Calu3 (cell line): ENCODE measurements around the gene ATP13A2. TPM values are rescaled to one million over a fixed set of nuclear protein-coding genes. Genes with fewer than 3 reads are reported as not detected.

ENCODE experiments used
- Bru-seq: library from RNA; stranded (reverse); fragments of 400-500 nt; gene quantifications from one replicate; lab custom pipeline; 2021; lab: Mats Ljungman, UMichigan
- BruChase-seq, 2 experiments: library from RNA; stranded (reverse); fragments of 400-500 nt; gene quantifications; one replicate each; lab custom pipeline; 2021; lab: Mats Ljungman, UMichigan
- BruUV-seq: library from RNA; stranded (reverse); fragments of 400-500 nt; replicated peaks from 2 replicates; lab custom pipeline; 2021; lab: Mats Ljungman, UMichigan
- CTCF ChIA-PET: fragments of 300-600 bp; sonication (Branson Sonifier 250); formaldehyde crosslinking; loops from one replicate; lab custom pipeline; 2022; ENCODE audit warnings: antibody characterized with exemption; lab: Charles Lee
- DNase-seq: peaks from one replicate; pipeline ENCODE4 v3.0.0; 2022
- H3K27ac Mint-ChIP-seq: one replicate; pipeline ENCODE4 v1.8.0; 2022; ENCODE audit warnings: mixed read lengths; ENCODE audit not compliant: unreplicated experiment
- H3K27me3 Mint-ChIP-seq: one replicate; pipeline ENCODE4 v1.8.0; 2022; ENCODE audit warnings: mixed read lengths; ENCODE audit not compliant: unreplicated experiment
- H3K36me3 Mint-ChIP-seq: one replicate; pipeline ENCODE4 v1.8.0; 2022; ENCODE audit warnings: mild to moderate bottlenecking, moderate library complexity, mixed read lengths; ENCODE audit not compliant: insufficient read depth, unreplicated experiment
- H3K4me1 Mint-ChIP-seq: one replicate; pipeline ENCODE4 v1.8.0; 2022; ENCODE audit warnings: mild to moderate bottlenecking, low read depth, mixed read lengths; ENCODE audit not compliant: unreplicated experiment
- H3K4me3 Mint-ChIP-seq: one replicate; pipeline ENCODE4 v1.8.0; 2022; ENCODE audit warnings: mild to moderate bottlenecking, low read depth, moderate library complexity, mixed read lengths; ENCODE audit not compliant: unreplicated experiment
- H3K9me3 Mint-ChIP-seq: one replicate; pipeline ENCODE4 v1.8.0; 2022; ENCODE audit warnings: low read depth, mixed read lengths; ENCODE audit not compliant: unreplicated experiment
- CTCF ChIP-seq: fragments of 200-600 bp; IDR thresholded peaks from one replicate; pipeline ENCODE4 v1.8.0; 2022; ENCODE audit warnings: antibody characterized with exemption; ENCODE audit not compliant: unreplicated experiment
- intact Hi-C: fragments of 100-400 bp; cut with micrococcal nuclease; formaldehyde crosslinking; loops from one replicate; pipeline ENCODE4 v1.10.0; 2022; ENCODE audit not compliant: unreplicated experiment
- long read RNA-seq: library from polyadenylated mRNA; stranded (forward); transcript quantifications from one replicate; pipeline ENCODE4 v2.0.0, GENCODE V29; 2022
- total RNA-seq: library from RNA; stranded (reverse); gene quantifications from 2 replicates; pipeline ENCODE4 v1.2.3, GENCODE V29; 2022

The ATP13A2 gene
- 33.4 and 37.6 TPM in 2 replicates for total RNA-seq
- Bru-seq, nascent RNA = percentile 40 among the genes with signal in this experiment
- BruChase-seq, experiment 1, labeled RNA remaining after a 6-hour chase = percentile 51 among the genes with signal in this experiment
- percentile 46 among the genes with signal in this experiment for BruChase-seq, experiment 2, labeled RNA remaining after a 2-hour chase
- long read RNA-seq, transcript ATP13A2-201 (29 exons, 3,840 nt) = minor isoform, 6 of 42 reads
- long read RNA-seq, transcript ATP13A2-203 (29 exons, 3,981 nt) = major isoform, 9 of 42 reads
- long read RNA-seq, partial matches to known transcripts = 15 of 42 reads
- long read RNA-seq, other reads (novel, unspliced or antisense) = 12 of 42 reads

- CTCF ChIA-PET = no interaction called here
- peaks cover 9% of the 10 kb centered on the region for H3K4me1 Mint-ChIP-seq
- TF ChIP-seq CTCF = no peak
- no peaks in the 10 kb centered on the region for H3K27me3 Mint-ChIP-seq
- BruUV-seq = no TSS peak
- H3K27ac Mint-ChIP-seq = no peak within 1 kb of the TSS
- peak; percentile 85 for DNase-seq
- no peaks in the 10 kb centered on the region for H3K9me3 Mint-ChIP-seq
- intact Hi-C loops = no loop called here
- H3K4me3 Mint-ChIP-seq = peak within 1 kb of the TSS; percentile 70
- H3K36me3 Mint-ChIP-seq = peaks cover 6% of the 10 kb centered on the region
These were observed at the start of gene ATP13A2 for GRCh38 chr1:17011439-17012307. Gene ATP13A2 (minus strand): TSS chr1:17011928. CDS start chr1:17011738, 190 bp downstream.

GRCh38 chr1:17061486-17061885, 49.8 kb upstream of the ATP13A2 start:
- BruUV-seq = no TSS peak
- Mint-ChIP-seq H3K4me3 (no peak overlapping the region), H3K27me3 (peaks cover 15% of the 10 kb centered on the region), H3K9me3 (peaks cover 2% of the 10 kb centered on the region), H3K4me1 (no peaks in the 10 kb centered on the region), H3K36me3 (no peaks in the 10 kb centered on the region), H3K27ac (no peak overlapping the region)
- TF ChIP-seq CTCF = no peak
- CTCF ChIA-PET = no interaction called here
- DNase-seq = no peak
- intact Hi-C loops = no loop called here

GRCh38 chr1:17060306-17060749, 48.6 kb upstream of the ATP13A2 start:
- Mint-ChIP-seq H3K9me3 (peaks cover 2% of the 10 kb centered on the region), H3K4me1 (no peaks in the 10 kb centered on the region), H3K27me3 (peaks cover 15% of the 10 kb centered on the region), H3K27ac (no peak overlapping the region), H3K36me3 (no peaks in the 10 kb centered on the region), H3K4me3 (no peak overlapping the region)
- no TSS peak for BruUV-seq
- CTCF ChIA-PET = no interaction called here
- DNase-seq = no peak
- TF ChIP-seq CTCF = no peak
- intact Hi-C loops = no loop called here

GRCh38 chr1:17059391-17060305, 47.9 kb upstream of the ATP13A2 start:
- H3K9me3 Mint-ChIP-seq = peaks cover 2% of the 10 kb centered on the region
- H3K4me3 Mint-ChIP-seq = no peak overlapping the region
- intact Hi-C loops = loop anchor here (2.0 to 5.0 kb wide), 2 partner anchors 347 to 428 kb away; no protein-coding TSS in a partner anchor
- TF ChIP-seq CTCF = peak; percentile 55
- H3K27ac Mint-ChIP-seq = no peak overlapping the region
- H3K4me1 Mint-ChIP-seq = no peaks in the 10 kb centered on the region
- H3K36me3 Mint-ChIP-seq = no peaks in the 10 kb centered on the region
- peaks cover 15% of the 10 kb centered on the region for H3K27me3 Mint-ChIP-seq
- BruUV-seq = no TSS peak
- CTCF ChIA-PET = no interaction called here
- peak; percentile 74 for DNase-seq
